ENCODE results near the gene ARFRP1.
A peak's percentile ranks its signal among the peaks of the same experiment; 100 is the strongest.
"Not testable (repeated sequence)": the region's sequence is repeated elsewhere in the genome, so short reads cannot be mapped to it uniquely, and the experiment has no call there.

The ARFRP1 gene

GRCh38 chr20:63660622-63661021 lies 47.2 kb downstream of the ARFRP1 start:
- FAIRE-seq, result no peak
- DNase-seq (ENCODE audit: insufficient read length), result no peak
- TF ChIP-seq POLR2AphosphoS5 (IDR thresholded peaks at IDR 0.05; ENCODE audit: low read depth, low read length), result no peak

- FAIRE-seq; DNase-seq (ENCODE audit: insufficient read length): not testable (repeated sequence)
These were observed 47.6 kb downstream of the ARFRP1 start for GRCh38 chr20:63660174-63660573.

- DNase-seq (ENCODE audit: insufficient read length) (no peak), FAIRE-seq (no peak)
- no peak for TF ChIP-seq TAF1 (IDR thresholded peaks at IDR 0.05; ENCODE audit: borderline replicate concordance, low read depth, low read length)
- TF ChIP-seq POLR2A (IDR thresholded peaks at IDR 0.05; ENCODE audit: low read depth, low read length), result no peak
- TF ChIP-seq POLR2AphosphoS5 (IDR thresholded peaks at IDR 0.05; ENCODE audit: low read depth, low read length), result no peak
These were observed 48.4 kb downstream of the ARFRP1 start for GRCh38 chr20:63659370-63659769.

- FAIRE-seq, result no peak
- no peak for DNase-seq (ENCODE audit: insufficient read length)
These were observed 49.0 kb downstream of the ARFRP1 start for GRCh38 chr20:63658749-63659187.

GRCh38 chr20:63657937-63658748 lies 49.6 kb downstream of the ARFRP1 start, which contains the start of gene RTEL1:
Gene RTEL1 (plus strand): TSS chr20:63658312. CDS start chr20:63659403, 1,091 bp downstream.
- peak; percentile 100 for DNase-seq (ENCODE audit: insufficient read length)
- TF ChIP-seq POLR2A (IDR thresholded peaks at IDR 0.05; ENCODE audit: low read depth, low read length) (no peak), POLR2AphosphoS5 (IDR thresholded peaks at IDR 0.05; ENCODE audit: low read depth, low read length) (0 out of 2 replicates have a peak, but pooled peaks have one; percentile 42), TAF1 (IDR thresholded peaks at IDR 0.05; ENCODE audit: borderline replicate concordance, low read depth, low read length) (peak; percentile 65)
- FAIRE-seq, result peak; percentile 92

More at GRCh38 chr20:63658749-63659187, 49.0 kb downstream of the ARFRP1 start:
- TF ChIP-seq POLR2A (IDR thresholded peaks at IDR 0.05; ENCODE audit: low read depth, low read length), result no peak
- TF ChIP-seq POLR2AphosphoS5 (IDR thresholded peaks at IDR 0.05; ENCODE audit: low read depth, low read length), result no peak
- TF ChIP-seq TAF1 (IDR thresholded peaks at IDR 0.05; ENCODE audit: borderline replicate concordance, low read depth, low read length), result no peak

GRCh38 chr20:63657260-63657936 lies 50.4 kb downstream of the ARFRP1 start:
- no peak for DNase-seq (ENCODE audit: insufficient read length)
- TF ChIP-seq POLR2A (IDR thresholded peaks at IDR 0.05; ENCODE audit: low read depth, low read length) (no peak), TAF1 (IDR thresholded peaks at IDR 0.05; ENCODE audit: borderline replicate concordance, low read depth, low read length) (no peak), POLR2AphosphoS5 (IDR thresholded peaks at IDR 0.05; ENCODE audit: low read depth, low read length) (no peak)
- no peak for FAIRE-seq

- no peak for TF ChIP-seq POLR2AphosphoS5 (IDR thresholded peaks at IDR 0.05; ENCODE audit: low read depth, low read length)
- no peak for TF ChIP-seq POLR2A (IDR thresholded peaks at IDR 0.05; ENCODE audit: low read depth, low read length)
- FAIRE-seq (no peak), DNase-seq (ENCODE audit: insufficient read length) (no peak)
These were observed 51.3 kb downstream of the ARFRP1 start for GRCh38 chr20:63656451-63656850.

- FAIRE-seq (no peak), DNase-seq (ENCODE audit: insufficient read length) (no peak)
- TF ChIP-seq TAF1 (IDR thresholded peaks at IDR 0.05; ENCODE audit: borderline replicate concordance, low read depth, low read length), result no peak
These were observed 52.5 kb downstream of the ARFRP1 start for GRCh38 chr20:63655249-63655648.

GRCh38 chr20:63653974-63654668 lies 53.7 kb downstream of the ARFRP1 start:
- no peak for TF ChIP-seq POLR2AphosphoS5 (IDR thresholded peaks at IDR 0.05; ENCODE audit: low read depth, low read length)
- TF ChIP-seq POLR2A (IDR thresholded peaks at IDR 0.05; ENCODE audit: low read depth, low read length), result no peak
- TF ChIP-seq TAF1 (IDR thresholded peaks at IDR 0.05; ENCODE audit: borderline replicate concordance, low read depth, low read length), result no peak
- no peak for DNase-seq (ENCODE audit: insufficient read length)
- no peak for FAIRE-seq

- DNase-seq (ENCODE audit: insufficient read length) (peak; percentile 72), FAIRE-seq (no peak)
- TF ChIP-seq POLR2AphosphoS5 (IDR thresholded peaks at IDR 0.05; ENCODE audit: low read depth, low read length) (no peak), POLR2A (IDR thresholded peaks at IDR 0.05; ENCODE audit: low read depth, low read length) (no peak), TAF1 (IDR thresholded peaks at IDR 0.05; ENCODE audit: borderline replicate concordance, low read depth, low read length) (no peak)
These were observed 54.5 kb downstream of the ARFRP1 start, which contains the start of gene STMN3 for GRCh38 chr20:63653041-63653973. Gene STMN3 (minus strand): TSS chr20:63653424. CDS start chr20:63653345, 79 bp downstream.

Measured in GM12892 (cell line).